ENCODE results near the gene SMIM35.

Gene SMIM35

DNA sequence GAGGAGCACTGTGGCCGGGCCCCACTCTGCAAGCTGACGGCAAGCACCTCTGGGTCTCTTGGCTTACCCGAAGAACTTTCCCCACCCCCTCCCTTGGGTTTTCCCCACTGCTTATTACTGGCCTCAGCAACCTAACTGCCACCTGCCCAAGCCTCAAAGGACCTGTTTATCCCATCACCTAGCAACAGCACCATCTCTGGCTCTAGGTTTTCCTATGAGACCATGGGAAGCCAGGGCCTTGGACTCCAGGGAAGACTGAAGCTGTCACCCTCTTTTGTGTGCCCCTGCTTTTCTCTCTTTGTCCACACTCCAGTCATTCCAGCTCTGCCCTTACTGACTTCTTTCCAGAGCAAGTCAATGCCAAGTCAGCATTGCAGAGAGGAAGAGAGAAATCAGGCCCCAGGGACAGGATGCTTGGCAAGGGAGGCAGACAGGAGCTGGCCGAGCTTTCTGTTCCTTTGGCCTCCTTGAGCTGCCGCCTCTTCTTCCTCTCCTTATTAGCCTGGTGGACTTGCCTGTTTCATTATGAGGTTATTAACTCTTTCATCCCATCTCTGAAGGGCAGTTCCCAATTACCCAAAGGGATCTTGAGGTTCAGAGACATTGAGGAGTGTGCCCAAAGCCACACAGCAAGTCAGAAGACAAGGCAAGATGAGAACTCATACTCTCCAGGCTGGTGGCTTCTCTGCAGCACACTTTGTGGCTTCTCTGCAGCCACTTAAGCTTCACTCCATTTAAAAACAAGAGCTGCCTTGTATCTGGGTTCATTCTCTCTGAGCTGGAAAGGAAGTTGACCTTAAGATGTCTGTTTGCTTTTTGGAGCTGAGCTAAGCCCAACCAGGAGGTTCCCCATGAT lies at the start of gene SMIM35:
SMIM35 (minus strand) TSS at position 51 of the 856 bp plus-strand sequence. CDS start 206 bp downstream, outside the sequence.
- DNase-seq, result no peak

DNA sequence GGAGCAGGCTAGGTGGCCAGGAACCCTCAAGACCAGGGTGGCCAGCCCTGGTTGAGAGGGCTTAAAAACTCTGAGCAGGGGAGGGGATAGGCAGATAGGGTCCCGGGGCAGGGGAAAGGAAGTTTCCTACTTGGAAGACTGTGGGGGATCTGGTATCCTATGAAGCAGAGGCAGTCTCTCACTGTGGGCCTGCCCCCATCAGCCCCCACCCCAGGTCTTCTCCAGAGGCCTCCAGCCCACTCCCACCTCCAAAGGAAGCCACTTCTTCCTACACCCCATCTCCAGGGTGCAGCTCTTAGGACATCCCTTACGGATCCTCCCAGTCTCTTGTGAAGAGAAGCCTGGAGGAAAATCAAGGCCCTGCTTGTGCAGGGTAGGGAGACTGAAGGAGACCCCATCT lies 49.6 kb upstream of the SMIM35 start:
- DNase-seq, result no peak

DNA sequence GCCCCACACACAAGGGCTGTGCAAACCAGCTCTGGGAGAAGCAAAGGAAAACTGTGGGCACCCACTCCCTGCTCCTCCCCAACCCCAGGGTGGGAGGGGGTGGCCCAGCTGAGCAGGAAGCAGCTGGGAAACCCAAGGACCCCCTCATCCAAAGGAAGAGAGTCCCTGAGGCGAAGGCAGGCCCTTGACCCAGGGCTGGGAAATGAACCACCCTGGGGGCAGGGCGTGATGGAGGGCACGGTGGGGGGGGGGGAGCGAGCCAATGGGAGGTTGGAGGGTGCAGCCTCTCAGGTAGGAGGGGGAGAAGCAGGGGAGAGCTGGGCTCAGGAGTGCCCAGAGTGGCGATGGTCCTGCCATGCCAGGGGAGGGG lies 49.0 kb upstream of the SMIM35 start:
- DNase-seq, result no peak

DNA sequence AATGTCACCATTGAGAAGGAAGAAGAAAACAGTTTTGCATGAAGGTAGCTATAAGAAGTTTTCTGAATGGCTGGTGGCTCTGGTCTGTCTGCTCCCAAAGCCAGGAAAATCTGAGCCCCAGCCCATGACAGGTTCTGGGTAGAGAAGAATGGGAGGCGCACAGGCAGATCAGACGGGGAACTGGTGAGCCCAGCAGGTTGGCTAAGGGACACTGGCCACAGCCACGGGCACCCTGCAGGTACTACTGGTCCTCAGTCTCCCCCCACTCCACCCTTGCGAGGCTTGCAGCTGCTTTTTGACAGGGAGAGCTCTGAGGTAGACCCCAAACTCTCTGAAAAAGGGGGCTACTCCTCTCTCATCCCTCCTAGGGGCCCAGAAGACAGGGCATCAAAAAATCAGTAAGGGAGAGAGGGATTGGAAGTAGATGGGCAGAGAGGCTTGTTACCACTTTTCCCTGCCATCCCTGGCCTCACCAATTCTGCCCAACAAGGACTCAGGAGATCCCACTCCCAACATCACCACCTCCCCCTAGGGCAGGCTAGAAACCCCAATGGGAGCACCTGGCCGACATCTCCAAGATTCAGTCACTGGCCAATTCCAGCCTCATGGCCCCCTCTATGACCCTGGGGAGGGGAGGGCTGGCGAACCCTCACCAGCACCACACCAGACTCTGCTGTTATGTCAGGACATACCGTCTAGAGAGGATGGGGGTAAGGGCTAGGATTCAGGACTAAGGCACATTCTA lies 48.5 kb upstream of the SMIM35 start:
- no peak for DNase-seq

DNA sequence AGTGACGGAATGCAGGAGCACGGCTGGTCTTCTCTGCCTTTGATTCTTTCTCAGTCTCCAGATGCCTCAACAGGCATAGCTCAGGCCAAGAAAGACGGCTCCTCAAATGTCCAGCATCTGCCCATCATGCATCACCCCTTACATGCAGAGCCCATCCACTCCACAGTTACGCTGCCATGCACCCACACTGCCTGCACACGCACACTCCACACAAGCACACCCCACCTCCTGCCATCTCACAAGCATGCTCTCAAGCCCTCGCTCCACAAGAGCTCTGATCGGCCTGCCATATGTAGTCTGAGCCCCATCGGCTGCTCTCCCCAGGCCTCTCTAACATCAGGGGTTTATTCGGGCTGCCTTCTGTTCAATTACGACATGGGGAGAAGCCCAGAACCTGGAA lies 47.1 kb upstream of the SMIM35 start:
- DNase-seq, result no peak

DNA sequence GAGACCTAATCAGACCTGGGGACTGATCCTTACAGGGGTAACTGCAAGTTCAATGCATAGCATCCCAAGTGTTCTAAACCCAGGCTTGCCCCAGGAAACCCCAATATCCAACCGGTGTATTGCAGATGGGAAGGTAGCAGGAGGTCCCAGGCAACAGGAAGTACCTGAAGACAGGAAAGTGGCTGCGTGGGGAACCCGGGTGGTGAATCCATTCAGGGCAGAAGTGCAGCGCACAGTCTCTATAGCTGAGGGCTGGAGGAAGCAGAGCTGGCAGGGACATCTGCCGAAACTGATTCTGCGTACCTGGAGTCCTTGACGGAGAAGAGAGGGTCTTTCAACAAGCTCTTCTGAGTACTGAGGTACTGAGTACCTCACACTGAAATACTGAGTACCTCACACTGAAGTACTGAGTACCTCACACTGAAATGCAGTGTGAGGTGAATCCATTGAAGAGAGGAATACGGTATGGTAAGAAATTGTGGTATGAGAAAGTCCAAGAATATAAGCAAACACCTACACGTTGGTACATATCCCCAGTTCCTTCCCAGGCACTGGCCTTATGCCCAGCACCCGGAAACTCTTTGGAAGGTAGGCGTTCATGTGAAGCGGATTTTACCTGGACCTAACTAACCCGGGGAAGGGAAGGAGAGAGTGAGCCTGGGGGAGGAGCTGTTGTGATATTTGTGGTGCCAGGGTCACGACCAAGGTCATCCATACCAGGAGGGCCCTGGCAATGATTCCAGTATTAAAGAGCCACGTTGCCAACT lies 45.8 kb upstream of the SMIM35 start:
- DNase-seq, result no peak

DNA sequence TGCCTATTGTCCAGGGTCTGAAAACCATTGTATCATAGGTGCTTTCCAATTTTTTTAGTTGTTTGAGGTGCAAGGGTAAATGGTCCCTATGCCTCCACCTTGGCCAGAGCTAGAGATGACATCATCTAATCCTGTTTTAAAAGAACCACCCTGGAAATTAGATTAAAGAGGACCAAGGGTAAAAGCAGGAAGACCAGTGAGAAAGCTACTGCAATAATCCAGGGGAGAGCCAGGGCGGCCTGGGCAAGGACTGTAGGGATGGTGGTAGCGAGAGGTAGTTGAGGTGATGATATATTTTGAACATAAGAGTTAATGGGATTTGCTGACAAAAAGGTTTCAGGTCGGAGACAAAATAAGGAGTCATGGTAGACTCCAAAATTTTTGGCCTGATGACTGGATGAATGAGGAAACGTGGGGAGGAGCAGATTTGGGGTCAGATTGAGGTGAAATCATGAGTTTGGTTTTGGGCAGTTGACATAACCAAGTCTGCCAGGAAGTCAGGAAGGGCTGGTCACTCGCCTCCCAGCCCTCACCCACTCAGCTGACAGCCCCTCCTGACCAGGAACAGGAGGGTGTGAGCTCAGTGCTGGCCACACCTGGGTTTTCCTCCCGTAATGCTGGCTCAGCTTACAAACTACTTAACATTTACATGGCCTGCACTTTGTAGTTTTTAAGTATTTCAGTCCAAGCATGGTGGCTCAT lies 42.9 kb upstream of the SMIM35 start:
- DNase-seq, result no peak

DNA sequence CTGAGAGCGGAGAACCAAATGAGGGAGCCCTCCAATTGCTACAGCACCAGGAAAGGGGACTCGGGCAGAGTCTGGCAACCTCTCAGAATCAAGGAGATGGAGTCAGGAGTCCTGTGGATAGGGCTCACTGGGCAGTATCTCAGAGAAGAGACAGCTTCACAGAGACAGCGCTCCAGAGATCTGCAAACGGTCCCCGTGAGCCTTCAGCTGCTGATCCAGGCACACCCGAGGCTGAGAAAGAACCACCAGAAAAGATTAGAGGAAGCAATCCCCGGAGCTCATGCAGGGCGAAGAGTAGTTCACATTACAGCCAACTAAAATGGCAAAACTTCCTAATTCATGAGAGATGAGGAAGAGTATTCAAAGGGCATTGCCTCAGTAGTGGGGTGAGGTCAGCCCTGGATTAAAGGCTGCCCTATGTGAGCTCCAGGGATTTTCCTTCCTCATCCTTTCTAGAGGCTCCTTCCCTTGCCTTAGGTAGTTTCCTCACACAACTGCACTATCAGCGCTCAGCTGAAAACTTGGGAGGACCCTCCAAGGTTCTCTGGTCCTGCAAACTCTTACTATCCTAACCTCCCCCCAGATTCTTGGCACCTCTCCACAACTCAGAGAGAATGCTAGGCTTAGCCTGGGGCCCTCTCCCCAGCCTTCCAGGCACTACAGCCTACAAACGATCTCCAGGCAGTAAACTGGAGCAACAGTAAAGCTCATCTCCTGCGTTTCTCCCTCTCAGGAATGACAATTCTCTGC lies 42.1 kb upstream of the SMIM35 start:
- DNase-seq, result no peak

DNA sequence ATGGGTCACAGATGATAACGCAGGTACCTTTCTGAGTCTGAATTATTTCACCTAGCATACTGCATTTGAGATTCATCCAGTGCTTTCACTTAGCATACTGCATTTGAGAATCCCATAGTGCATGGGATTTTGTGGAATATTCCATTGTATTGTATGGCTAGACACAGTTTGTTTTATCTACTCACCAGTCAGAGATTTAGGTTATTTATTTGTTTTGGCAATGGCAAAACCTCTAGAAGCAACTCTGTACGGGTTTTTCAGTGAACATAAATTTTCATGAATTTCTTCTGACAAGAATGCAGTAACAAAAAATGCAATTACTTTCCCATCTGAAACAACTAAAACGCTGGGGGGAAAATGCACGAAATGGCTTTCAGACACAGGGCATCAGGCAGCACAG lies 41.5 kb upstream of the SMIM35 start:
- DNase-seq, result no peak

DNA sequence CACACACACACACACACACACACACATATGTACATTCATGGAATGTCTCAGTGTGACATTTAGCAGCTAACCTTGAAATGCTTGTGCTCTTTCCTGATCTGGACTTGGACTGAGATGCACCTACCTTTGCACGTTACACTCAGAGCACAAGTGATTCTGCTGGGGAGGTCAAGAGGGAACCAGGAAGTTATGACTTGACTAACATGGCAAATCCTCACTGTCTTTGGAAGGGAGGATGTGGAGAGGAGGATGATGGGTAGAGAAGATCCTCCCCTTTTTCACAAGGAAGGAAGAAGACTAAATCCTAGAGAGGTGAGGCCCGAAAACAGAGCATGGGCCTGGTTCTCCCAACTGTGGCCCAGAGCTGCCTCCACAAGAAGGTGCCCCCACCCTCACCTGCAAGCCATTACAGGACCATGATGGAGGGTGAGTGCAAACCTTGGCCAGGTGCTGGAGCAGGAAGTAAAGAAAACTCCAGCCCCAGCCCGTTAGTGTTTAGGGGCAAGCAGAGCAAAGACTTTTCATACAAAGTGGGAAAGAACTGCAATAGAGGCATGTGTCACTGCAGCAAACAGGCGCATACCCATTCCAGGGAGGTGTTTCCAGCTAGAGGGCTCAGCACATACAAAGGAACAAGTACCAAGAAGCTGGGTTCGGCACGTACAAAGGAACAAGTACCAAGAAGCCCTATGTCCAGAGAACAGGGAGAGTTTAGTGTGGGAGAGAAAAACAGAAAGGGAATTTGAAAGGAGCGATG lies 39.5 kb upstream of the SMIM35 start:
- DNase-seq, result no peak

DNA sequence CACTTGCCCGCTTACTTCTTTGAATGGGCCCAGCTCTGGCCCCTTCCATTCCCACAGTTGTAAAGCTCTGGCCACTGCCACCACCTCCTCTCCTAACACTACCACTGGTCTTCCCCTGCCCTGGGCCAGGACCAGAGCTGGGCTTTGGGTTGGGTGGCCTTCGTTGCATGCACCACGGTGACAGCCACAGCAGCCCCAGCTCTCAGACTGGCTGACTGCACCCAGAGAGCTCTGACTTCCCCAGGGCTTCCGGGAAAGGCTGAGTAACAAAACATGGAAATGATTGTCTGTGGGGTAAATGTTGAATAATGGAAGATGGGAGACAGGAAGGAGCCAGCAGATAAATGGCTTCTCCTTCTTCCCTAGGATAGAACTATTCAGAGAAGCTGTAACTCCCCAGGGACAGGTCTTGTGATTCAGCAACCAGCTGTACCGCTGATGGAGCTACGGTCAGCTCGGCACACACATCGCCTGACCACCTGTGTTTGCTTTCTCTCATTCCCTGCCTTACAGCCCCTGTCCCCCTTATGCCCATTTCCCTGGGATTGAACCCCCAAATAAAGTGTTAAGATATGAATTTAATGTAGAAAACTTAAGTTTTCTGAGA lies 38.3 kb upstream of the SMIM35 start:
- no peak for DNase-seq

DNA sequence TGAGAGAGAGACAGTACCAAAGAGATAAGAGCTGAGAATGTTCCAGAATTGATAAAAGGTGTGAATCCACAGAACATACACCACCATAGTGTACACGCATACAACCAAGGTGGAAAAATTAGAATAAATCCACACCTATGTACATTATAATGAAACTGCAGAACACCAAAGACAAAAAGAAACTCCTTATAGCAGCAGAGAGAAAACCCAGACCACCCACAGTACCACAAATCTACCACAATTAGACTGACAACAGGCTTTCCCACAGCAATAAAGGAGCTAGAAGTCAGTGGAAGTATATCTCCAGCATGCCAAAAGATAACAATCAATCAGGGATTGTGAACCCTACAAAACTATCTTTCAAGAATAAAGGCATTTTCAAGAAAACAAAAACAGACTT lies 34.0 kb upstream of the SMIM35 start:
- DNase-seq, result no peak

DNA sequence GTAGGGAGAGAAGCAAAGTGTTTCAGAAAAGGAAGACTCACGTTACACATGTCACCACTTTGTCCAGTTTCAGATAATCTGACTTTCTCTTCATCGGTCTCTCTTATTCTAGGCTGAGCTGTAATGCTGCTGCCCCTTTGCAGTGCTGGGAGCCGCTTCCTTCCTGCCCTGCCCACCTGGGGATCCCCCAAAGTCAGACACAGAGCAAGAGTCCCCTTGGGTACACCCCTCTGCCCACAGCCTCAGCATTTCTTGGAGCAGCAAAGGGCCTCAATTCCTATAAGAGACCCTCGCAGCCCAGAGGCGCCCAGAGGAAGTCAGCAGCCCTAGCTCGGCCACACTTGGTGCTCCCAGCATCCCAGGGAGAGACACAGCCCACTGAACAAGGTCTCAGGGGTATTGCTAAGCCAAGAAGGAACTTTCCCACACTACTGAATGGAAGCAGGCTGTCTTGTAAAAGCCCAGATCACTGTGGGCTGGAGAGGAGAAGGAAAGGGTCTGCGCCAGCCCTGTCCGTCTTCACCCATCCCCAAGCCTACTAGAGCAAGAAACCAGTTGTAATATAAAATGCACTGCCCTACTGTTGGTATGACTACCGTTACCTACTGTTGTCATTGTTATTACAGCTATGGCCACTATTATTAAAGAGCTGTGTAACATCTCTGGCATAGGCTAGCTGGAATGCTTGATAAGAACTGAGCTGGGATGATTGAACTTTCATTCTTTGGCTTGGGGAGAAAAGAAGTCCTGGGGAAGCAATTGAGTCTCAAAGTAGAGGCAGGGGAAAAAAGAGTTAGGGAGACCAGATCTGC lies 31.2 kb upstream of the SMIM35 start:
- peak; percentile 34 for DNase-seq

DNA sequence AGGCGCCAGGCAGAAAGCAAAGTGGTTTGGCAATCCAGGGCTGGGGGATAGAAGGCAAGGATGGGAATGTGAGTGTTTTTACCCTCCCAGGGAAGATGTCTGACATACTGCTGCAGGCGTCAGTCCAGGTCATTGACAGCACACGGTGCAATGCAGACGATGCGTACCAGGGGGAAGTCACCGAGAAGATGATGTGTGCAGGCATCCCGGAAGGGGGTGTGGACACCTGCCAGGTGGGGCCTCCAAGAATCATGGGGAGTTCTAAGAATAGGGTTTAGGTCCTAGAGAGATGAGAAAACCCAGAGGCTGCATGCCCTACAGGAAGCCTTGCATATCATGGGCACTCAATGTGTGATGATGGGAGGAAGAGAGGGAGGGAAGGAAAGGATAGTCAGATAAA lies 28.3 kb upstream of the SMIM35 start:
- DNase-seq, result no peak

DNA sequence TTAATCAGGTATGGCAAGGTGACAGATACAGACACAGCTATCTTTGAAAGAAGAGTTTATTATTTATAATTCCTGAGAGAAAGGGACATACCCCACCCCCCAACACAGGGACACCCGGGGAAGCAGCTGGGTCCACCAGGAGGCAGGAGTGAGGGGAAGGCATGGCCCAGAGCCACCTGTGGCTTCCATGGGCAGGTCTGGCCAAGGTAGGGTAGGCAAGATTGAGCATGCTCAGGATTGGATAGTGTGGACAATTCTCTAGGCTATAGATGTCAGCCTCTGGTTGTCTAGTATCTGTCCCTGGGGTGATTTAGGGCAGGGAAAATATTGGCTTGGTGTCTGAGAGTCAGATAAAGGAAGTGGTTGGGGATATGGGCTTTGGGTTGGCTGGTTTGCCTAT lies 27.5 kb upstream of the SMIM35 start:
- no peak for DNase-seq

DNA sequence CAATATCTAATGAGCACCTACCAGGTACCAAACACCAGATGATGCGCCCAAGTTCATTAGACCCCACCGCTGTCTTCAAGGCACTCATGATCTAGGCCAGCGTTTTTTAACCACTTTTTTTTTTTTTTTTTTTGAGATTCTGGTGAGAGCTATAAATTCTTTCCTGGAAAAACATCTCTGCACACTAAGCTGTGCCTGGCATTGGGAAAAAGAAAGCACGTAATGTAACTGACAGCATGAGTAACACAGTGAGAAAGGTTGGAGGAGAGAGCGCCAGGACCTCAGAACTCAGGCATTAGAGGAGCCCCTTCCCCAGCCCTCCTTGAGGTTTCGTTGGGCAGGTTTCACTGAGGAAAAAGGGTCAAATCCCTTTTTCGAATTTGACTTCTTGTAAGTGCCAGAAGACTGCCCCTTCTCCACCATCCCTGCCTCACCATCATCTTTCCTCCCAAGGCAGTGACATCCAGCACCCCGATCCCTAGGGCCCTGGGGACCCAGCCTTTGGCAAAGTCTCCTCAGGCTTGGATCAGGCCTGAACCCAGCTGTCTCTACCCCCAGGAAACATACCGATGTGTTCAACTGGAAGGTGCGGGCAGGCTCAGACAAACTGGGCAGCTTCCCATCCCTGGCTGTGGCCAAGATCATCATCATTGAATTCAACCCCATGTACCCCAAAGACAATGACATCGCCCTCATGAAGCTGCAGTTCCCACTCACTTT lies 26.1 kb upstream of the SMIM35 start:
- no peak for DNase-seq

DNA sequence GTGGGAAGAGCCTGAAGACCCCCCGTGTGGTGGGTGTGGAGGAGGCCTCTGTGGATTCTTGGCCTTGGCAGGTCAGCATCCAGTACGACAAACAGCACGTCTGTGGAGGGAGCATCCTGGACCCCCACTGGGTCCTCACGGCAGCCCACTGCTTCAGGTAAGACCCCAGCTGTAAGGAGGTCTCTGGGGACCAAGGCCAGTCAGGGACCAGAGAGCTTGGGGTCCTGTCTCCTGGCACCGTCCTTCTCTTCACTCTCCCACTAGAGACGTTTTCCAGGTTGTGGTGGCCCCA lies 24.9 kb upstream of the SMIM35 start:
- DNase-seq, result no peak

DNA sequence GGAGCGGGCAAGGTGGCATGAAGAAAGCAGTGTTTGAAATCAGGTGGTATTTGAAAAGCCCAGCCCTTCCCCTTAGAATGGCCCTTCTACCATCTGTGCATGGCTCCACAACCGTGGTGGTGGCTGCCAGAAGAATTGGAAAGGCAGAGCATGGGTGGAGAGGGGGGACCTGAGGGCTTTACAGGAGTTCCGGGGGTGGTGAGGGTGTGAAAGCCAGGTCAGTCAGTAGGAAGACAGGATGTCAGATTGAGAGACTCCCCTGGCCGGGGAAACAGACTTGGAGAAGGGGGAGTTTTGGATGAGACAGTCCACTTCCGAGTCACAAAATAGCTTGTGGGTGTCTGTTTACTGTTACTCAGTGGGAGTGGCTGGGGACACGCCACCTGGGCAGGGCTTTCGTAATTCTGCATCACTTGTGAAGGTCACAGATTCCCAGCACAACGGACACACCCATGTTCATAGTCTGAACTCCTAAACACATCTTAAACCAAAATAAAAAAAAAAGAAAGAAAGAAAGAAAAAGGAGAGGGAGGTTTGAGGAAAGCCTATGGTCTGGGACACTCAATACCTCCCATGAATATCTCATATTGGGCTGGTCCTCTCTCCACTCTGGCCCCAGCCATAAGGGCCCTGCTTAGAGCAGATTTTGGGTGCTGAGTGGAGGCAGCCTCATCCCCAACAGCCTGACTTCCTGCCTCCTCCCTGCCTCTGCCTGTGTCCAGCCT lies 24.4 kb upstream of the SMIM35 start:
- no peak for DNase-seq

DNA sequence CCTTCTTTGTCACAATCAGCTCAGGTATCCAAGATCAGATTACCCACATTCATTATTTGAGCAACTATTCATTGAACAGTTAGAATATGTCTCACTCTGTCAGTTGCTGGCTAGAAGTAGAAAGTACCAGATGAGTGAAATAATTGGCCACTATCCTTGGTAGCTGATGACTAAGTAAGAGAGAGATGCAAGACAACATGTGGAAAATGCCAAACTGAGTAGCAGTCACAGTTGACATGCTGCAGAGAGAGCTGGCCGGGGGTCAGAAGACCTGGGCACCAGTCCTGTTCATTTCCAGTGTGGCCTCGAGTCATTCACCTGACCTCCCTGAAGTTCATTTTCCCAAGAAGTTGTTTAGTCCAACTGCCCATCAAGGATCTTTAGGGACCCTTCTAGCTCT lies 22.5 kb upstream of the SMIM35 start:
- no peak for DNase-seq
